HL-60 (cell line): Measurements from ENCODE around the gene TSPYL2.

ENCODE experiments used
- DNase-seq, 2 experiments: peaks; one replicate each; pipeline ENCODE4 v3.0.0-alpha.2; 2010 to 2020; ENCODE audit warnings: low read depth in 1 of 2, low spot score in 1 of 2
- H3K27ac ChIP-seq: fragments of 250-450 bp; sonication (Bioruptor Pico); replicated peaks from 2 replicates; pipeline ENCODE4 v1.5.1; 2020; ENCODE audit warnings: mild to moderate bottlenecking, moderate library complexity
- H3K27me3 ChIP-seq: fragments of 250-450 bp; sonication (Bioruptor Pico); 2 replicates; pipeline ENCODE4 v1.5.1; 2021; ENCODE audit warnings: mild to moderate bottlenecking, moderate library complexity; ENCODE audit not compliant: insufficient read depth, poor library complexity, severe bottlenecking
- H3K4me3 ChIP-seq: replicated peaks from 2 replicates; pipeline ENCODE4 v1.5.1; 2011; ENCODE audit warnings: mild to moderate bottlenecking, control low read depth, low read length; ENCODE audit not compliant: insufficient read depth
- CTCF ChIP-seq: IDR thresholded peaks from one replicate; pipeline ENCODE4 v1.5.1; 2011; ENCODE audit warnings: low read length, control low read depth, inconsistent platforms; ENCODE audit not compliant: insufficient read depth
- GABPA ChIP-seq: IDR thresholded peaks from 2 replicates; pipeline ENCODE4 v1.6.1; 2012; ENCODE audit warnings: low read depth
- POLR2AphosphoS5 ChIP-seq: IDR thresholded peaks from 2 replicates; pipeline ENCODE4 v1.6.1; 2012; ENCODE audit warnings: low read depth
- REST ChIP-seq: IDR thresholded peaks from 2 replicates; pipeline ENCODE4 v1.6.1; 2012; ENCODE audit warnings: low read depth; ENCODE audit not compliant: insufficient replicate concordance
- SPI1 ChIP-seq: IDR thresholded peaks from 2 replicates; pipeline ENCODE4 v1.6.1; 2012; ENCODE audit warnings: low read depth, mild to moderate bottlenecking, borderline replicate concordance

The TSPYL2 gene

GRCh38 chrX:53084863-53085262 lies 2.7 kb downstream of the TSPYL2 start:
- DNase-seq = no peak
- Histone ChIP-seq H3K4me3 (no peak overlapping the region), H3K27me3 (no peaks in the 10 kb centered on the region), H3K27ac (no peak overlapping the region)
- TF ChIP-seq POLR2AphosphoS5 (no peak), REST (no peak), SPI1 (no peak)

GRCh38 chrX:53085661-53086229 lies 3.6 kb downstream of the TSPYL2 start:
- DNase-seq = no peak
- Histone ChIP-seq H3K4me3 (no peak overlapping the region), H3K27me3 (no peaks in the 10 kb centered on the region), H3K27ac (no peak overlapping the region)
- TF ChIP-seq SPI1 = no peak
- no peak for TF ChIP-seq GABPA
- TF ChIP-seq CTCF = no peak
- no peak for TF ChIP-seq REST
- TF ChIP-seq POLR2AphosphoS5 = no peak

- Histone ChIP-seq H3K27me3 (no peaks in the 10 kb centered on the region), H3K4me3 (no peak overlapping the region), H3K27ac (no peak overlapping the region)
- no peak for TF ChIP-seq GABPA
- no peak for TF ChIP-seq SPI1
- TF ChIP-seq REST = no peak
- TF ChIP-seq POLR2AphosphoS5 = no peak
- TF ChIP-seq CTCF = no peak
- no peak for DNase-seq
Measured at GRCh38 chrX:53086464-53086863, 4.3 kb downstream of the TSPYL2 start.
